ENCODE measurements around the gene PTCD2. TPM values are rescaled to one million over a fixed set of nuclear protein-coding genes. Genes with fewer than 3 reads are reported as not detected.

PTCD2 gene
- total RNA-seq, 2 donors from 2014 or later, result 9.5 to 13.4 TPM

- H3K27ac Mint-ChIP-seq, result no peak overlapping the region
- TF ChIP-seq CTCF (conservative IDR thresholded peaks at IDR 0.05), result peak; percentile 77
- H3K4me1 ChIP-seq (ENCODE audit: control insufficient read depth, insufficient read depth, low read length), result no peaks in the 10 kb centered on the region
Observed at GRCh38 chr5:72366324-72366976, 46.3 kb downstream of the PTCD2 start.

DNA sequence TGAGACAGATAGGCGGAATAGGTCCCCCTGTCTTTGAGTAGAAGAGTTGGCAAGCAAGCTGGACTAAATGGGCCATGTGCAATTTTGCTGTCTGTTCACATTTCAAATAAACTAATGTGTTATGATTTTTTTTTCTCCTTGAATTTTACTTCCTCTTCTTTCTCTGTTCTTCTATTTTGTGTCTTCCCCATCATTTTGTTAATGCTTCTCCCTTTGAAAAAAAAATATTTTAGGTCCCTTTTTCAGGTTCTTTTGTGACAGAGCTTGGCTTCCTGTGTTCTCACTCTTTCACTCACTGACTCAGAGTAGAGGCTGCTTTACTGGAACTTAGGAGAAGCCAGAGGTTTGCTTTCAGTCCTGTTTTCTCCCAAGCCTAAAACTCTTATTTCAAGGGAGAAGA is 48.1 kb downstream of the PTCD2 start:
- Histone ChIP-seq H3K4me3 (ENCODE audit: low read length) (no peak overlapping the region), H3K27ac (ENCODE audit: low read depth, low read length) (no peak overlapping the region), H3K9ac (ENCODE audit: extremely low read depth, low read length, poor library complexity, severe bottlenecking) (no peak overlapping the region), H3K27me3 (ENCODE audit: control insufficient read depth, insufficient read depth, low read length, poor library complexity, severe bottlenecking) (no peaks in the 10 kb centered on the region), H3K36me3 (ENCODE audit: control insufficient read depth, insufficient read depth, low read length) (no peaks in the 10 kb centered on the region), H3K9me3 (ENCODE audit: control insufficient read depth, low read length) (no peaks in the 10 kb centered on the region), H3K4me1 (ENCODE audit: control insufficient read depth, insufficient read depth, low read length) (no peaks in the 10 kb centered on the region)
- TF ChIP-seq CTCF (conservative IDR thresholded peaks at IDR 0.05), result no peak
- Mint-ChIP-seq H3K4me1 (peaks cover 2% of the 10 kb centered on the region), H3K27me3 (ENCODE audit: insufficient read depth) (no peaks in the 10 kb centered on the region), H3K36me3 (ENCODE audit: low read depth) (no peaks in the 10 kb centered on the region), H3K9me3 (no peaks in the 10 kb centered on the region), H3K27ac (no peak overlapping the region), H3K4me3 (no peak overlapping the region)
- DNase-seq, result no peak
- WGBS, 2 experiments (ENCODE audit: insufficient coverage in 1 of 2, insufficient read length in 1 of 2), result 100% methylated on average over 1 of the region's 1 CpG

More at GRCh38 chr5:72366324-72366976, 46.3 kb downstream of the PTCD2 start:
- Histone ChIP-seq H3K27me3 (ENCODE audit: control insufficient read depth, insufficient read depth, low read length, poor library complexity, severe bottlenecking) (no peaks in the 10 kb centered on the region), H3K9me3 (ENCODE audit: control insufficient read depth, low read length) (no peaks in the 10 kb centered on the region), H3K4me3 (ENCODE audit: low read length) (no peak overlapping the region), H3K36me3 (ENCODE audit: control insufficient read depth, insufficient read depth, low read length) (peaks cover 7% of the 10 kb centered on the region), H3K27ac (ENCODE audit: low read depth, low read length) (no peak overlapping the region), H3K9ac (ENCODE audit: extremely low read depth, low read length, poor library complexity, severe bottlenecking) (no peak overlapping the region)
- Mint-ChIP-seq H3K4me1 (peaks cover 2% of the 10 kb centered on the region), H3K9me3 (no peaks in the 10 kb centered on the region), H3K36me3 (ENCODE audit: low read depth) (peaks cover 13% of the 10 kb centered on the region), H3K27me3 (ENCODE audit: insufficient read depth) (no peaks in the 10 kb centered on the region), H3K4me3 (no peak overlapping the region)
- peak; percentile 79 for DNase-seq
- WGBS, 2 experiments (ENCODE audit: insufficient coverage in 1 of 2, insufficient read length in 1 of 2), result 44 to 65% methylated on average over 4 to 7 of the region's 7 CpGs

DNA sequence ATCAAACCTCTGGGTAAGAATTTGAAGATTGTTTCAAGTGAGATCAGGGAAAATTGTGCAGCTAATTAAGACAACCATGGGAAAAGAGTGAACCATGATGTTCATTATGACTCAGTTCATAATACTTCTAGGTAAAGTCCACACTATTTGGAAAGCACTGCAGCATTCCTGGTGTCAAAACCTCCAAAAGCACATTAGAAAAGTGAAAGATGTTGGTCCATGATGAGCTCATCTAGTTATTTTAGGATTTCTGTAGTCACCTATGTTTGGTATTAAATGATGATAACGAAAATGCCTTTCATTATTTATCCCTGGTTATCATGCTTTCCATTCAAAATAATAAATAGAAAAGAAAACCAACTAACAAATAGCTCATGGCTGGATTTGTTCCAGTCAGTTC is 49.1 kb downstream of the PTCD2 start:
- Histone ChIP-seq H3K9me3 (ENCODE audit: control insufficient read depth, low read length) (no peaks in the 10 kb centered on the region), H3K36me3 (ENCODE audit: control insufficient read depth, insufficient read depth, low read length) (no peaks in the 10 kb centered on the region), H3K4me1 (ENCODE audit: control insufficient read depth, insufficient read depth, low read length) (no peaks in the 10 kb centered on the region), H3K4me3 (ENCODE audit: low read length) (no peak overlapping the region), H3K9ac (ENCODE audit: extremely low read depth, low read length, poor library complexity, severe bottlenecking) (no peak overlapping the region), H3K27me3 (ENCODE audit: control insufficient read depth, insufficient read depth, low read length, poor library complexity, severe bottlenecking) (no peaks in the 10 kb centered on the region), H3K27ac (ENCODE audit: low read depth, low read length) (no peak overlapping the region)
- H3K4me3 Mint-ChIP-seq, result no peak overlapping the region
- no peaks in the 10 kb centered on the region for H3K36me3 Mint-ChIP-seq (ENCODE audit: low read depth)
- no peak for TF ChIP-seq CTCF (conservative IDR thresholded peaks at IDR 0.05)
- no peaks in the 10 kb centered on the region for H3K27me3 Mint-ChIP-seq (ENCODE audit: insufficient read depth)
- DNase-seq, result no peak
- H3K27ac Mint-ChIP-seq, result no peak overlapping the region
- 60 to 80% methylated on average over 1 of the region's 1 CpG for WGBS, 2 experiments (ENCODE audit: insufficient coverage in 1 of 2, insufficient read length in 1 of 2)
- H3K9me3 Mint-ChIP-seq, result no peaks in the 10 kb centered on the region
- peaks cover 2% of the 10 kb centered on the region for H3K4me1 Mint-ChIP-seq

Data from endodermal cell (in vitro differentiated cells).